ENCODE results near the gene FOXC2.

- TF ChIP-seq, protein P1, sequence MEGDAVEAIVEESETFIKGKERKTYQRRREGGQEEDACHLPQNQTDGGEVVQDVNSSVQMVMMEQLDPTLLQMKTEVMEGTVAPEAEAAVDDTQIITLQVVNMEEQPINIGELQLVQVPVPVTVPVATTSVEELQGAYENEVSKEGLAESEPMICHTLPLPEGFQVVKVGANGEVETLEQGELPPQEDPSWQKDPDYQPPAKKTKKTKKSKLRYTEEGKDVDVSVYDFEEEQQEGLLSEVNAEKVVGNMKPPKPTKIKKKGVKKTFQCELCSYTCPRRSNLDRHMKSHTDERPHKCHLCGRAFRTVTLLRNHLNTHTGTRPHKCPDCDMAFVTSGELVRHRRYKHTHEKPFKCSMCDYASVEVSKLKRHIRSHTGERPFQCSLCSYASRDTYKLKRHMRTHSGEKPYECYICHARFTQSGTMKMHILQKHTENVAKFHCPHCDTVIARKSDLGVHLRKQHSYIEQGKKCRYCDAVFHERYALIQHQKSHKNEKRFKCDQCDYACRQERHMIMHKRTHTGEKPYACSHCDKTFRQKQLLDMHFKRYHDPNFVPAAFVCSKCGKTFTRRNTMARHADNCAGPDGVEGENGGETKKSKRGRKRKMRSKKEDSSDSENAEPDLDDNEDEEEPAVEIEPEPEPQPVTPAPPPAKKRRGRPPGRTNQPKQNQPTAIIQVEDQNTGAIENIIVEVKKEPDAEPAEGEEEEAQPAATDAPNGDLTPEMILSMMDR (IDR thresholded peaks at IDR 0.05; ENCODE audit: borderline replicate concordance, extremely low read depth, low read length, poor library complexity, severe bottlenecking), result no peak
- TF ChIP-seq EZH2 (IDR thresholded peaks at IDR 0.05; ENCODE audit: borderline replicate concordance, low read depth, low read length, severe bottlenecking), result no peak
Observed at GRCh38 chr16:86605950-86606349, 39.3 kb downstream of the FOXC2 start.
